DOHH2 (cell line): ENCODE measurements around the gene DENND1A.

Experiments used
- H3F3A ChIP-seq: fragments of 200-600 bp; sonication (generic), shearing (Covaris generic); 2 replicates; pipeline ENCODE4 v1.6.0; 2016; ENCODE audit warnings: antibody characterized with exemption, mild to moderate bottlenecking; ENCODE audit not compliant: control insufficient read depth, insufficient read depth
- H3K27ac ChIP-seq: fragments of 200-600 bp; sonication (generic); 2 replicates; pipeline ENCODE4 v1.5.1; 2014; ENCODE audit warnings: low read depth, mild to moderate bottlenecking, low read length, moderate library complexity
- H3K27me3 ChIP-seq: fragments of 200-600 bp; sonication (generic); 2 replicates; pipeline ENCODE4 v1.6.1; 2014; ENCODE audit warnings: mild to moderate bottlenecking, low read length, mixed read lengths; ENCODE audit not compliant: control insufficient read depth
- H3K36me3 ChIP-seq: fragments of 200-600 bp; sonication (generic); 2 replicates; pipeline ENCODE4 v1.6.1; 2014; ENCODE audit warnings: mild to moderate bottlenecking, low read length, moderate library complexity, mixed read lengths; ENCODE audit not compliant: control insufficient read depth
- H3K4me1 ChIP-seq: fragments of 200-600 bp; sonication (generic); 2 replicates; pipeline ENCODE4 v1.6.1; 2014; ENCODE audit warnings: mild to moderate bottlenecking, low read length, mixed read lengths; ENCODE audit not compliant: control insufficient read depth
- H3K4me2 ChIP-seq: fragments of 200-600 bp; sonication (generic); 2 replicates; pipeline ENCODE4 v1.6.0; 2014; ENCODE audit warnings: mild to moderate bottlenecking, low read length, moderate library complexity
- H3K4me3 ChIP-seq: fragments of 200-600 bp; sonication (generic); 2 replicates; pipeline ENCODE4 v1.5.1; 2014; ENCODE audit warnings: mild to moderate bottlenecking, low read length, mixed read lengths
- H3K79me2 ChIP-seq: fragments of 200-600 bp; sonication (generic); 2 replicates; pipeline ENCODE4 v1.6.1; 2014; ENCODE audit warnings: mild to moderate bottlenecking, low read length, mixed read lengths; ENCODE audit not compliant: control insufficient read depth
- H3K9me2 ChIP-seq: fragments of 200-600 bp; sonication (generic); replicated peaks from 2 replicates; pipeline ENCODE4 v1.6.1; 2014; ENCODE audit warnings: mild to moderate bottlenecking, low read length, mixed read lengths; ENCODE audit not compliant: control insufficient read depth
- H3K9me3 ChIP-seq: fragments of 200-600 bp; sonication (generic); 2 replicates; pipeline ENCODE4 v1.6.1; 2014; ENCODE audit warnings: antibody characterized with exemption, low read length, mixed read lengths; ENCODE audit not compliant: control insufficient read depth, insufficient read depth
- H4K20me1 ChIP-seq: fragments of 200-600 bp; sonication (generic); 2 replicates; pipeline ENCODE4 v1.6.0; 2014; ENCODE audit warnings: low read depth, mild to moderate bottlenecking, antibody characterized with exemption, low read length, moderate library complexity; ENCODE audit not compliant: control insufficient read depth, insufficient read depth
- EZH2phosphoT487 ChIP-seq: fragments of 200-600 bp; sonication (generic); IDR thresholded peaks from 2 replicates; pipeline ENCODE4 v1.6.1; 2017; ENCODE audit warnings: borderline replicate concordance, mild to moderate bottlenecking, antibody characterized with exemption, low read length, moderate library complexity, mixed read lengths
- TF ChIP-seq, protein P1 (sequence below): fragments of 200-600 bp; sonication (generic); IDR thresholded peaks from one replicate; pipeline ENCODE4 v1.5.1; 2014; ENCODE audit warnings: antibody characterized with exemption, mild to moderate bottlenecking, low read depth, low read length; ENCODE audit not compliant: poor library complexity, severe bottlenecking

The DENND1A gene

GRCh38 chr9:123684393-123685149 is 245.4 kb downstream of the DENND1A start:
- no peak overlapping the region for H3K27ac ChIP-seq
- TF ChIP-seq, protein P1, sequence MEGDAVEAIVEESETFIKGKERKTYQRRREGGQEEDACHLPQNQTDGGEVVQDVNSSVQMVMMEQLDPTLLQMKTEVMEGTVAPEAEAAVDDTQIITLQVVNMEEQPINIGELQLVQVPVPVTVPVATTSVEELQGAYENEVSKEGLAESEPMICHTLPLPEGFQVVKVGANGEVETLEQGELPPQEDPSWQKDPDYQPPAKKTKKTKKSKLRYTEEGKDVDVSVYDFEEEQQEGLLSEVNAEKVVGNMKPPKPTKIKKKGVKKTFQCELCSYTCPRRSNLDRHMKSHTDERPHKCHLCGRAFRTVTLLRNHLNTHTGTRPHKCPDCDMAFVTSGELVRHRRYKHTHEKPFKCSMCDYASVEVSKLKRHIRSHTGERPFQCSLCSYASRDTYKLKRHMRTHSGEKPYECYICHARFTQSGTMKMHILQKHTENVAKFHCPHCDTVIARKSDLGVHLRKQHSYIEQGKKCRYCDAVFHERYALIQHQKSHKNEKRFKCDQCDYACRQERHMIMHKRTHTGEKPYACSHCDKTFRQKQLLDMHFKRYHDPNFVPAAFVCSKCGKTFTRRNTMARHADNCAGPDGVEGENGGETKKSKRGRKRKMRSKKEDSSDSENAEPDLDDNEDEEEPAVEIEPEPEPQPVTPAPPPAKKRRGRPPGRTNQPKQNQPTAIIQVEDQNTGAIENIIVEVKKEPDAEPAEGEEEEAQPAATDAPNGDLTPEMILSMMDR, result no peak
- no peak for TF ChIP-seq EZH2phosphoT487
- no peaks in the 10 kb centered on the region for H4K20me1 ChIP-seq
- H3K27me3 ChIP-seq, result no peaks in the 10 kb centered on the region
- no peaks in the 10 kb centered on the region for H3K36me3 ChIP-seq
- H3K9me2 ChIP-seq, result no peaks in the 10 kb centered on the region
- H3K79me2 ChIP-seq, result no peaks in the 10 kb centered on the region
- no peaks in the 10 kb centered on the region for H3K9me3 ChIP-seq
- H3K4me3 ChIP-seq, result peak overlapping the region; percentile 18; the same call in 1 of the 2 replicates
- H3F3A ChIP-seq, result 0 out of 2 replicates have a peak, but pooled peaks cover 5% of the 10 kb centered on the region
- peak overlapping the region; percentile 36 for H3K4me2 ChIP-seq
- peaks cover 37% of the 10 kb centered on the region for H3K4me1 ChIP-seq

DNA sequence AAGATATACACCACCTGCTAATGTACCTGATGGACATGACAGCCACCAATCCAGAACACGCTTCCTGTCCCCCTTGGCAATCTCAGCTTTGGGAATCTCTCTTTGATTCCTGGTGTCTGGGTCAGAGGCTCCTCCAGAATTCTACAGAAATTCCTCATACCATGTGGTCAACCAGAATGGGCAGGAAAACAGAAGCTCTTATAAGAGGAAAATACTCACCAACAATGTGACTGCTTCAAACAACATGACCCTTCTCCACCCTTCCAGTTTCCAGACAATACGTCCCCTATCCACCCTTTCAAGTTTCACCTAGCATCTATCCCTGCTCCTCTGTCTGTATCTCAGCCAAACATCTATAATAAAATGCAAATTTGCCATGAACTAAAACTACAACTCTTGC is 247.2 kb downstream of the DENND1A start:
- Histone ChIP-seq H3K36me3 (no peaks in the 10 kb centered on the region), H3K9me3 (no peaks in the 10 kb centered on the region), H3K4me1 (peaks cover 55% of the 10 kb centered on the region), H3K27ac (no peak overlapping the region), H3F3A (0 out of 2 replicates have a peak, but pooled peaks cover 5% of the 10 kb centered on the region), H3K79me2 (no peaks in the 10 kb centered on the region), H3K4me3 (no peak overlapping the region), H4K20me1 (no peaks in the 10 kb centered on the region), H3K9me2 (no peaks in the 10 kb centered on the region), H3K4me2 (no peak overlapping the region), H3K27me3 (no peaks in the 10 kb centered on the region)
- TF ChIP-seq EZH2phosphoT487, result no peak
- TF ChIP-seq, protein P1, result no peak

DNA sequence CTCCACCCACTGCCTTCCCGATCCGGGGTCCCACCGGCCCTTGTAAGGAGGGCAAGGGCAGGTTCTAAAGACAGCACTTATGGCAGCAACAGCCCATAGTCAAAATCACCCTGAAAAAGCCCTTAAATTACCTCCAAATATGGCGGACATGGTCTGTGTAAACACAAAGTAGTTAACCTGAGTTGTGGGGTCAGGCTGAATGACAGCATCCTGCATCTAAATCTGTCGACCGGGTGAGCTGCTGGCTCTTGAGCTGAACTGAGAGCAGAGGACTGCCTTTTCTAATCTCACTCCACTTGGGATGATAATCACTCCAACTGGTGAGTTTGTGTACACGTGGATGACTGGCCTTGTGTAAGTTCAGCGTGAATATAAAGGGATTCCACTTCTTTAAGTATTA is 249.6 kb downstream of the DENND1A start:
- peak overlapping the region; percentile 68 for H3K4me2 ChIP-seq
- no peaks in the 10 kb centered on the region for H3K79me2 ChIP-seq
- H3K4me3 ChIP-seq, result no peak overlapping the region
- H3K27me3 ChIP-seq, result no peaks in the 10 kb centered on the region
- TF ChIP-seq, protein P1, result no peak
- TF ChIP-seq EZH2phosphoT487, result no peak
- H3F3A ChIP-seq, result 0 out of 2 replicates have a peak, but pooled peaks cover 5% of the 10 kb centered on the region
- peak overlapping the region; percentile 76; the same call in 1 of the 2 replicates for H3K27ac ChIP-seq
- H3K9me3 ChIP-seq, result no peaks in the 10 kb centered on the region
- no peaks in the 10 kb centered on the region for H3K9me2 ChIP-seq
- no peaks in the 10 kb centered on the region for H4K20me1 ChIP-seq
- H3K4me1 ChIP-seq, result peaks cover 47% of the 10 kb centered on the region
- H3K36me3 ChIP-seq, result no peaks in the 10 kb centered on the region
